Activated T-helper 2 cell treated with anti-CD3 and anti-CD28 coated beads, Interferon-gamma antibody, Interleukin-2, Interleukin-4, amounts not matched to agents 10 μg/mL and 5 μg/mL and 100 μg/mL, durations not matched to agents 14 hours and 24 hours and 36 hours (primary cell): ENCODE results near the gene C16orf78. TPM values are rescaled to one million over a fixed set of nuclear protein-coding genes. Genes with fewer than 3 reads are reported as not detected.

Source experiments
- DNase-seq: peaks from one replicate; pipeline ENCODE4 v3.0.0; 2021; ENCODE audit warnings: low spot score
- H3K27ac Mint-ChIP-seq: one replicate; pipeline ENCODE4 v1.8.0; 2021; ENCODE audit warnings: mixed read lengths
- H3K27me3 Mint-ChIP-seq: one replicate; pipeline ENCODE4 v1.8.0; 2021; ENCODE audit warnings: low read depth, mixed read lengths
- H3K36me3 Mint-ChIP-seq: one replicate; pipeline ENCODE4 v1.8.0; 2021; ENCODE audit warnings: low read depth, mixed read lengths
- H3K4me1 Mint-ChIP-seq: one replicate; pipeline ENCODE4 v1.8.0; 2021; ENCODE audit warnings: low read depth, mixed read lengths
- H3K4me3 Mint-ChIP-seq: one replicate; pipeline ENCODE4 v1.8.0; 2021; ENCODE audit warnings: low read depth, mild to moderate bottlenecking, moderate library complexity, mixed read lengths
- H3K9me3 Mint-ChIP-seq: one replicate; pipeline ENCODE4 v1.8.0; 2021; ENCODE audit warnings: mixed read lengths
- intact Hi-C: fragments of 100-400 bp; cut with micrococcal nuclease; formaldehyde crosslinking; loops from one replicate; pipeline ENCODE4 v1.15.1; 2023
- total RNA-seq: library from RNA; stranded (reverse); gene quantifications from 2 replicates; pipeline ENCODE4 v1.2.3, GENCODE V29; 2022

C16orf78 gene
- total RNA-seq, 1 donor from 2014 or later, result not detected

DNA sequence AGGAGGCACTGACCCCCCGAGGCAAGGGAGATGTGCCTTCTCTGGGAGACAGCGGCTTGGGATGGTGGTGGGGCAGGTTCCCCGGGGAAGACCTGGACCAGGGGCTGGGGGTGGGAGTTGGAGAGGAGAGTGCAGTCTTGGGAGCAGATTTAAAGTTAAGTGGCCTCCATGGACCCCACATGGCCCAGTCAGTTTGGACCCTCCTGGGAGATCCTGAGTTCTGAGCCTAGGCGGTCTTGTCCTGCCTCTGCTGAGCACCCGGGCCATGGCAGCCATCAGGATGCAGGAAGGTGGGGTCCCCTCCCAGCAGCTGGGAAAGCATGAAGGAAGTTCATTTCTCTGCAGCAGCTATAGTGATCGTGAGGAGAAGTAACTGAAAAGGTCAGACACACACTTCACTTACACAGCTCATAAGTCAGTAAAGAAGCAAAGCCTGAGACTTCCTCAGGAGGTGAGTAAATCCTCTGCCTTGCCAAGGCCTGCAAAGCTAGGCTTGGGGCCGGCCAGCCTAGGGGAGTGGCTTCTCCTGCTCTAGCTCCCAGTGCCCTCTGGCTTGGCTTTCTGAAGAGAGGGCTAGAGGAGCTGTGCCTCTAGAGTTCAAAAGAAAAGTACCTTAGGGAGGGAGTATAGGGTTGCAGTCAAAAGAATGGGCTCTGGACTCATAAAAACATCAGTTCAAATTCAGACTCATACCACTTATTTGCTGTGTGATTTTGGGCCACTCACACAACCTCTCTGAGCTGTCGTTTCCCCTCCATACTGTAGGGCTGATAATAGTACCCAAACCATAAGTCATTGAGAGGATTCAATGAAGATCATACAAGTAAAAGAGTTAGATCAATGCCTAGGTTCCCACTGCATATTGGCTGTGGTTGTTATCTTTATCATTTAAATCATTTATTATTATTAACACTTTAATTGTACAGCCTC lies 31.0 kb upstream of the C16orf78 start:
- Mint-ChIP-seq H3K27me3 (no peaks in the 10 kb centered on the region), H3K4me3 (no peak overlapping the region), H3K27ac (no peak overlapping the region), H3K36me3 (no peaks in the 10 kb centered on the region), H3K9me3 (no peaks in the 10 kb centered on the region), H3K4me1 (no peaks in the 10 kb centered on the region)
- intact Hi-C loops, result no loop called here
- no peak for DNase-seq

DNA sequence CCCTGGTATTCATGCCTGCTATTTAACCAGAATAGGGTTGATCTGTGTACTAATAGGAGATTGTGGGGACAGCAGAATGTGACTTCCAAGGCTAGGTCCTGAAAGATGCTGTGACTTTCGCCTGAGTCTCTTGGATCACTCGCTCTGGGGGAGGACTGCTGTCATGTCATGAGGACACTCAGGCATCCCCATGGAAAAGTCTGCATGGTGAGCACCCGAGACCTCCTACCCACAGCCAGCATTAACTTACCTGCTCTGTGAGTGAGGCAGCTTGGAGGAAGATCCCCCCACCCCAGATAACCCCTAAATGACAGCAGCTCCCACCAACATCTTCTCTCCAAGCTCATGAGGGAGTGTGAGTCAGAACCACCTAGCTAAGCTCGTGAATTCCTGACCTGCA lies 30.3 kb upstream of the C16orf78 start:
- H3K9me3 Mint-ChIP-seq, result no peaks in the 10 kb centered on the region
- no peak overlapping the region for H3K4me3 Mint-ChIP-seq
- no peaks in the 10 kb centered on the region for H3K27me3 Mint-ChIP-seq
- intact Hi-C loops, result no loop called here
- no peak for DNase-seq
- H3K27ac Mint-ChIP-seq, result no peak overlapping the region
- no peaks in the 10 kb centered on the region for H3K4me1 Mint-ChIP-seq
- no peaks in the 10 kb centered on the region for H3K36me3 Mint-ChIP-seq

DNA sequence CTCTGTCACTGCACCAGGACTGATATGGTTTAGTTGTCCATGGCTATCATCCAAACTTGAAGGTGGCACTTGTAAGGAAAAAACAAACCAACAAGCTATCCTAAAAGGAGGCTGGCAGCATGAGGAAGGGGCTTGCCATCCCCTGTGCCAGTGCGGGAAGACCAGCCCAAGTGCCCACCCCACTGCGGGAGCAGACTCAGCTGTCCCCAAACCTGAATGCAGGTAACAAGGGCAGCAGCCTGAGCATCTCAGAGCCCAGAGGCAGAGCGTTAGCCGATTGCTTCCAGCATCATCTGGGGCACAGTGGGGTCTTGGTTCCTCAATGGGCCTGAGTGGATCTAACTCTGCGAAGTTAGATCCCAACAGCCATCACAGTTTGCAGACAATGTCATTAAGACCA lies 29.2 kb upstream of the C16orf78 start:
- no peaks in the 10 kb centered on the region for H3K27me3 Mint-ChIP-seq
- no peaks in the 10 kb centered on the region for H3K9me3 Mint-ChIP-seq
- H3K4me1 Mint-ChIP-seq, result no peaks in the 10 kb centered on the region
- intact Hi-C loops, result no loop called here
- no peak for DNase-seq
- no peak overlapping the region for H3K4me3 Mint-ChIP-seq
- no peaks in the 10 kb centered on the region for H3K36me3 Mint-ChIP-seq
- no peak overlapping the region for H3K27ac Mint-ChIP-seq

DNA sequence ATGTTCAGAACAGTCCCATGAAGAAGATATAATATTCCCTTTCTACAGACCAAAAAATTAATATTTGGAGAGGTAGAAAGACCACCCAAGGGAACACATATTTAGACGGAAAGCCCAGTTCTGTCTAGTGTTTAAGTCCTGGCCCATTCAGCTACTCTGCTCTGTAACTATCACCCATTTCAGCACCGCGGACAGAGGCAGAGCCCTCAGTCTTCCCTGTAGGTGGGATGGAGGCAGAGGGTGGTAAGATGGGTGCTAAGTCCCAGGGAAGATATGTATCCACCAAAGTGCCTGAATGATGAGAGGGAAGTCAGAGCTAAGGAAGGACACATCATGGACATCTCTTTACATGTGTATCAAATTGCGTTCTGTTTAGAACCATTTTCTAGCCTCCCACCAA lies 27.8 kb upstream of the C16orf78 start:
- no peak overlapping the region for H3K27ac Mint-ChIP-seq
- no peak overlapping the region for H3K4me3 Mint-ChIP-seq
- no peaks in the 10 kb centered on the region for H3K36me3 Mint-ChIP-seq
- DNase-seq, result no peak
- peaks cover 1% of the 10 kb centered on the region for H3K27me3 Mint-ChIP-seq
- H3K9me3 Mint-ChIP-seq, result no peaks in the 10 kb centered on the region
- intact Hi-C loops, result no loop called here
- H3K4me1 Mint-ChIP-seq, result no peaks in the 10 kb centered on the region

DNA sequence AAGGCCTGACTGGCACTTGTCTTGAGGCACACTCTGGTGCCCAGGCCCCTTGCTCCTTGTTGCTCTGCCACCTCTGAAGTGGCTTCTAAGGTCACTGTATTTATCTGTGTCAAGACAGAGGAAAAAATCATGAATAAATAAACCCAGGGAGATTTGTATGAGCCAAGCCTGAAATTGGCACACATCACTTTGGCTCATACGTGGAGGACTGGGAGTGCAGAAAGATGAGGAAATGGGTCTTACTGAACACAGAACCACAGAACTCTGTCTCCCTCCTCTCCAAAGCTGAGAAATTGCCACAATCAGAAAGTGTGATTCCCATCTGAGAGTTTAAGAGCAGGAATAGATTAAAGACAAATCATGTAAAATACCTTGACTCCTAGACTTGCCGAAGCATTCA lies 27.1 kb upstream of the C16orf78 start:
- DNase-seq, result no peak
- no peak overlapping the region for H3K27ac Mint-ChIP-seq
- no peaks in the 10 kb centered on the region for H3K36me3 Mint-ChIP-seq
- peaks cover 1% of the 10 kb centered on the region for H3K27me3 Mint-ChIP-seq
- H3K4me3 Mint-ChIP-seq, result no peak overlapping the region
- H3K4me1 Mint-ChIP-seq, result no peaks in the 10 kb centered on the region
- no peaks in the 10 kb centered on the region for H3K9me3 Mint-ChIP-seq
- intact Hi-C loops, result no loop called here

DNA sequence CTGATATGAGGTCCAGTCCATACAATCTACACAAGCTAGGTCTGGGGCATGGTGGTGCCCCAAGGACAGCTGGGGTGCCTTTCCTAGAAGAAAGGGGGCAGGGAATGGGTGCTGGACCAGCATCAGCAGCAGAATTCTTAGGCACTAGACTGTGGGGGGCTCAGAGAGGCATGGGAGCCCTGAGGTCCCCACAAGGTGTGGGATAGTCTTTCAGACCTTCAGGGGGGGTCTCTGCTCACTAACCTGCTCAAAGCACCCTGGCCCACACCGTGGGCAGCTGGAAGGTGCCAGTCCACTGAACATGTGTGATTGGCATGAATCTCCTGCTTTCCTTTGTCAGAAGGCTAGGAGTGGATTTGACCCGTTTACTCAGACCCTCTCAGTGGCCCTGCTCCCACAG lies 26.1 kb upstream of the C16orf78 start:
- Mint-ChIP-seq H3K4me1 (no peaks in the 10 kb centered on the region), H3K27ac (no peak overlapping the region), H3K36me3 (no peaks in the 10 kb centered on the region), H3K4me3 (no peak overlapping the region), H3K27me3 (peaks cover 1% of the 10 kb centered on the region), H3K9me3 (no peaks in the 10 kb centered on the region)
- intact Hi-C loops, result no loop called here
- no peak for DNase-seq

DNA sequence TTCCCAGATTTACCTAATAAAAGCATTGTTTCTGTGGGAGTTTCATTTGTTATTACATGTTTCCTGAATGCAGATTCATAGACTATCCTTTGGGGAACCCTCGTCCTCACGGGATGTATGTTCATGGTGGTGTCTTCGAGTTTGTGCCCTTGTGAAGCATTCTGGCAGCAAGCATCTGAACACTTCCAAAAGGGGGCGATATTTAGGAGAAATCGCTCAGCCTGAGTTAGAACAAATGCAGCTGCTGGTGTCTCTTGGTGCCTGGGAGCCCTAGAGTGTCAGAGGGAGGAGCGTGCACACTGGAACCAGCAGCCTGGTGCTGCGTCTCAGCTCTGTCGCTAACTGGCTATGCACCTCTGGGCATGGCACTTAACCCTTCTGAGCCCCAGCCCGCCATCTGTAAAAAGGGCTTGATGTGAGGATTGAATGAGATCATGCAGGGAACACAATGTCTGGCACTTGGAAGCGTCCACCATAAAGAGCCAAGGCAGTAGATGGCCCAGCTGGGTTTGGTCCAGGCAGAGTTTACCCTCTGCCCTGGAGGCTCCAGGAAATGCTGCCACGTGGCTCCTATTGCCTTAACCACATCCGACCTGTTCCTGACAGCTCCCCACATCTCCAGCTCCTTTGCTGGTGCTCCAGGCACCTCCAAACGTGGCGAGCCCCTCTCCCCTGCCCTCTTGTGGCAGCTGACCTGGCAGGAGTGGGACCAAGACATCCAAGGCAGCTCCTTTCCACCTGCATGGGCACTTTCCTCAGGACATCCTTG lies 25.0 kb upstream of the C16orf78 start:
- Mint-ChIP-seq H3K27ac (no peak overlapping the region), H3K4me3 (no peak overlapping the region), H3K9me3 (no peaks in the 10 kb centered on the region), H3K4me1 (no peaks in the 10 kb centered on the region), H3K27me3 (peaks cover 1% of the 10 kb centered on the region), H3K36me3 (no peaks in the 10 kb centered on the region)
- intact Hi-C loops, result loop anchor here (2.0 kb wide), 1 partner anchor 662 kb away; no protein-coding TSS in a partner anchor
- no peak for DNase-seq

DNA sequence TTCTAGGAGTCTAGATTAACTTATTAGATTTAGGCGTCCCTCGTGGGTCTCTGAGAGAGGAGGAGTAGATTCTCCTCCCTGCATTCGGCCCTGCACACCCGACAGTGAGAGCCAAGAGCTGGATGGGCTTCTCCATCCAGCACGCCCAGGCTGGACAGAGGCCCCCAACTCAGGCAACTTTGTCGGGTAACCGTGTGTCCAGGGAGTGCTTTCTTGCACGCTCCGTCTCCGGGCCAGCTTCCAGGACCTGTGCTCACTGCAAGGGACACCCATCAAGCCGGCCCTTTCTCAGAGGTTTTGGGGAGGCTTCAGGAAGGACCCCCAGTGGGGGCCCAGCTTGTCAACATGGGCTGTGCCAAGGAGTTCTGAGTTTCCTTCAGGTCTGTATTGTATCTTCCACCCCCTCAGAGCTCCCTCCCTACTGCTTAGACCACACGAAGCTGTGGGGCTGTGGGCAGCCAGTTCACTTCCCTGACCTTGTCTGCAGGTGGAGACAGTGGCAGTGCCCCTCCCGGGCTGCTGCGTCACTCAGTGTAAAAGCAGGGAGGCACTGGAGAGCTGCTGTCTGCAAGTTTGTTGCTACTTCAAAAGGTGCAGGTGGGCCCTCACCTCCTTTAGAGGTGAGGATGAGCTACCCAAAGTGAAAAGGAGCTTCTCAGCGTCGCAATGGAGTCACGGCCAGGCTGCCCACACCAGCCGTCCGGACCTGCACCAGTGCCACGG lies 24.0 kb upstream of the C16orf78 start:
- Mint-ChIP-seq H3K27ac (no peak overlapping the region), H3K27me3 (peaks cover 1% of the 10 kb centered on the region), H3K4me1 (no peaks in the 10 kb centered on the region), H3K9me3 (no peaks in the 10 kb centered on the region), H3K4me3 (no peak overlapping the region), H3K36me3 (no peaks in the 10 kb centered on the region)
- intact Hi-C loops, result loop anchor here (2.0 kb wide), 1 partner anchor 663 kb away; no protein-coding TSS in a partner anchor
- DNase-seq, result no peak

DNA sequence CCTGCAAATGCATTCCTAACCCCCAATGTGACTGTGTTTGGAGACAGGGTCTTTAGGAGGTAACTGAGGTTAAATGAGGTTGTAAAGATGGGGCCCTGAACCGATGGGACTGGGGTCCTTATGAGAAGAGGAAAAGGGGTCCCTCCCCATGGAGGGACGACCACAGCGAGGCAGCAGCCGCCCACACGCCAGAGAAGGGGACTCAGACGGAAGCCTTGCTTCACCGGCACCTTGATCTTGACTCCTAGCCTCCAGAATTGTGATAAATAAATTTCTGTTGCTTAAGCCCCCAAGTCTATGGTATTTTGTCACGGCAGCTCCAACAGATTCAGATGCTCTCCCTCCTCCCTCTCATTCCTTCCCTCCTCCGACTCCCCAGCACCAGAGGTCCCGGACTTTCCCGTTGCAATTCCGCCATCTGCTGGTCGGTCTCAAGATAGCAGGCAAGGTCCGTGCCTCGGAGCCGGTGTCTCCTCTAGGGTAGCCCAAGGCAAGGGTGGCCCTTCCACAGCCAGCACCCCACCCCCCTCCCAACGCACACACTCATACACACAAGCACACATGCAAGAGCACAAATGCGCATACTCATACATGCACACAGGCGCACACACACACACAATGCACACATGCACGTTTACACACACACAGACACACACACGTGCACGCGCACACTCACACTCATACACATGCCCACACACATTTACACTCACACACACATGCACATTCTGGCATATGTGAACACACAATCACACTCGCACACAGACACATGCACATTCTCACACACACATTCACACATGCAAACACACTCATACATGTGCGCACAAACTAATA lies 23.1 kb upstream of the C16orf78 start:
- peak; percentile 33 for DNase-seq
- Mint-ChIP-seq H3K27me3 (peaks cover 1% of the 10 kb centered on the region), H3K9me3 (no peaks in the 10 kb centered on the region), H3K36me3 (no peaks in the 10 kb centered on the region), H3K27ac (no peak overlapping the region), H3K4me1 (no peaks in the 10 kb centered on the region), H3K4me3 (no peak overlapping the region)
- intact Hi-C loops, result no loop called here

DNA sequence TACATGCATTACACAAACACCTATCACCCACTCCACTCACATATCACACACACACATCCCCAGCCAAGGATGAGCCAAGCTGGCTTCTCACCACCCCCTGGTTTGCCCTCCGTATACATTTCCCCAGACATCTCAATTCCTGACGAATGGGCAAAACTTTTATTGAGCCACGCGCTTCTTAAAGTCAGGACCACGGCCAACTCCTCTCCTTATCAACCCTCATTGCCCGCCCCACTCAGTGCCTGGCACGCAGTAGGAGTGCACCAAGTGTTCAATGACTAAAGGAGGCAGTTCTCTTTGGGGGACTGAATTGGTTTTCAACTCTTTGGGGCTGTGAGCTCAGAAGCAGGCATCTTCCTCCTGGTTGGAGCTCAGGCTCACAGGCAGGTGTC lies 22.5 kb upstream of the C16orf78 start:
- Mint-ChIP-seq H3K36me3 (no peaks in the 10 kb centered on the region), H3K27ac (no peak overlapping the region), H3K27me3 (peaks cover 1% of the 10 kb centered on the region), H3K4me3 (no peak overlapping the region), H3K4me1 (no peaks in the 10 kb centered on the region), H3K9me3 (no peaks in the 10 kb centered on the region)
- intact Hi-C loops, result no loop called here
- DNase-seq, result no peak

DNA sequence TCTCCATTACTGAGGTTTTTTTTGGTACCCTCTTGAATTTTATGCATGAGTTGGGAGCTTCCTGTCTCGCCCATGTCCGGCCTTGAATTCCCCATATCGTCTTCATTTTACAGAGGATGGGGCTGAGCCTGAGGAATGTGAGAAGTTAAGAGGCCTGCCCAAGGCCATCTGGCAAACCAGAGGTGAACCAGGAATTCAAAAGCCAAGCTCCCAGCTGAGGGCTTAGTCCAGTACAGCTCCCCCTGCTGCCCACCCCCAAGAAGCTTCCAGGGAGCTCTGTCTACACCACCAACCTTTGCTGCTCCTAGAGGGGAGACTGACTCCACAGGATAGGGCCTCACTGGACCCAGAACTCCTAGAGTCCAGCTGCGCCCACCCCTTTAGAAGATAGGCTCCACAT lies 20.7 kb upstream of the C16orf78 start:
- H3K4me1 Mint-ChIP-seq, result no peaks in the 10 kb centered on the region
- intact Hi-C loops, result no loop called here
- DNase-seq, result no peak

DNA sequence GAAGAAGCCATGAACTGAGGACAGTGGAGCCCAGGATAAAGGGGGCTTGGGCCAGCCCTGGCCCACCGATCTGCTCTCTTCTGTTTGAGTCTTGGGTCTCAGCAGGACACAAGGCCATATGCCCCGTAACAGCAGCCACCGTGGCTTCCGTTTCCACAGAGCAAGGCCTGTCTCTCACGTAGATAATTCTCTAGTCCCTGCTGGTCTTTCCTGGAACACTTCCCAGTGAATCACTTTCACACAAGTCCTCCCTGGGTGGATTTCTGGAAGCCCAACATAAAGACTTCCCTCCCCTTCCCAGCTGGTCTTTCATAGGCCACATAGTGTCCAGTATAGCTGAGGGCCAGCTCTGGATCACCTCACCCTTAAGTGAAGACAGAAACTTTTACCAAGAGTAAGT lies 19.9 kb upstream of the C16orf78 start:
- Mint-ChIP-seq H3K36me3 (no peaks in the 10 kb centered on the region), H3K4me3 (no peak overlapping the region), H3K9me3 (no peaks in the 10 kb centered on the region), H3K4me1 (no peaks in the 10 kb centered on the region), H3K27me3 (peaks cover 1% of the 10 kb centered on the region), H3K27ac (no peak overlapping the region)
- no peak for DNase-seq
- intact Hi-C loops, result no loop called here

More for the DNA sequence above, 20.7 kb upstream of the C16orf78 start:
- no peaks in the 10 kb centered on the region for H3K36me3 Mint-ChIP-seq
- H3K4me3 Mint-ChIP-seq, result no peak overlapping the region
- H3K9me3 Mint-ChIP-seq, result no peaks in the 10 kb centered on the region
- no peak overlapping the region for H3K27ac Mint-ChIP-seq
- peaks cover 1% of the 10 kb centered on the region for H3K27me3 Mint-ChIP-seq
